ENCODE measurements around the gene TTC34.

Gene TTC34

DNA sequence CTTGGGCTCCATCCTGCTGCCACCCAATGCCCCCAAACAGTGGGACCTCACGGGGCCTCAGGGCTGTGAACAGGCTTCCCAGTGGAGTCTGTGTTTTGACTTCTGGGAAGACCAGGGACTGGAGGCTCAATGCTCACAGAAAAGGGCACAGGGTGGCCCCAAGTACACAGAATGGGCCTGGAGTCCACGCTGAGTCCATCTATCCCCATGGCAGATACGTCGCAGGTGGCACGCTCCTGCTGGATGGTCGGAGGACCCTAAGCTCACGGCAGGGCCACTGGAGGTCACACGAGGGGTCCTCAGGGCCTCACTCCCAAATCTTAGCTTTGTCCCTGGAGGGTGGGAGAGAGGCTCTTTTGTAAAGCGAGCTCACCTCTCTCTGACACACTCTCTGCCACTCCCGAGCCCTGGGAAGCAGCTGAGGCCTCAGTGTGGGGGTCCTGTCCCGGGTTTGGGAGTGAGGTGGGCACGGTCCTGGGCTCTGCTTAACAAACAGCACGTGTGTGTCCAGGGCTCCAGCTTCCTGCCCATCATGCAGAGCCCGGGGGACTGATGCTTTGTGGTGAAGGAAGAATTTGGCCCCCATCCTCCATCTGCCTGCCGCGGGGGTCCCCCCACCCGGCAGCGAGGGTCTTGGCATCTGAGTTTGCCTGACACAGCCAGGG is 27.2 kb upstream of the TTC34 start:
- no peak for DNase-seq

DNA sequence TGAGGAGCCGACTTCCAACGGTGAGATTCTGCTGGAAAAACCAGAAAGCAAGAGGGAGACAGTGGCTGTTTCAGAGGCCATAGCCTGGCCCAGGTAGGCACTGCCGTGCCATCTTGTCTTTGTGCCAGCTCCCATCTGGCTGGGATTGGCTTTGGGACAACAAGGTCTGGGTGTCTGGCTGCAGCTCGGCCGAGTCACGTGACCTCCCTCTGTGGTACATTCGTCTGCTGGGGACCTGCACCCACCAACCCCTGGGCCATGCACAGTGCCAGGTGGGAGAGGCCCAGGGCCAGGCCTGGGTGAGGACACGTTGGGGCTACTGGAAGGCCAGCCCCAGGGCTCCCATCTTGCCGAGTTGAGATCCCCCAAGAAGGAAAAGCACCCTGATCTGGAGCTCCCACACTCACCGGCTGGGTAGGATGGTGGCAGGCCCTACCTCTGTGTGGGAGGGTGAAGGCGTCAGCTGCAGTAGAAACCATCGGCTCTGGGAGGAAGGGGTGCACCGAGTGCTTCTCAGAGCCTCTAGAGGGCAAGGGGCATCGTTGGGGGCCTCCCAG is 25.3 kb upstream of the TTC34 start:
- no peak for DNase-seq

DNA sequence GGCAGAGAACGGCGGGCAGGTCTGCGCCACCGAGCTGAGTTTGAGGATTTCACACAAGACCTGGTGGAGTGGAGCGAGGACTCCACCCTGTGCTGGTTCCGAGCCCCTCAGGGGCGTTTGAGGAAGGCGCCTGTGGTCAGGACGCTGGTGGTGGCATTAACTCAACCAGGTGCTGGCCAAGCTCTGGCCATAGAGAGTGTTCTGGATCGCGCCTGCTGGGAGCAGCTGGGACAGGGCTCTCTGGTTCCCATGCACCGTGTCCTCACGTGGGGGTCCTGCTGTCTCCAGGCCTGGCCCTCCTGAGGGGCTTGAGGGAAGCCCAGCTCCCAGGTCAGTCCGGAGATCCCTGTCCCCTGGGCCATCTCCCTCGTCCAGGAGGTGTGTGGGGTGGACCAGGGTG is 24.8 kb upstream of the TTC34 start:
- no peak for DNase-seq

- no peak for DNase-seq
Observed at GRCh38 chr1:2825487-2826189, 24.1 kb upstream of the TTC34 start.

GRCh38 chr1:2824999-2825398 is 23.5 kb upstream of the TTC34 start:
- DNase-seq = no peak

GRCh38 chr1:2823921-2824610 is 22.6 kb upstream of the TTC34 start:
- DNase-seq = no peak

GRCh38 chr1:2822621-2823145 is 21.2 kb upstream of the TTC34 start:
- DNase-seq = no peak

DNA sequence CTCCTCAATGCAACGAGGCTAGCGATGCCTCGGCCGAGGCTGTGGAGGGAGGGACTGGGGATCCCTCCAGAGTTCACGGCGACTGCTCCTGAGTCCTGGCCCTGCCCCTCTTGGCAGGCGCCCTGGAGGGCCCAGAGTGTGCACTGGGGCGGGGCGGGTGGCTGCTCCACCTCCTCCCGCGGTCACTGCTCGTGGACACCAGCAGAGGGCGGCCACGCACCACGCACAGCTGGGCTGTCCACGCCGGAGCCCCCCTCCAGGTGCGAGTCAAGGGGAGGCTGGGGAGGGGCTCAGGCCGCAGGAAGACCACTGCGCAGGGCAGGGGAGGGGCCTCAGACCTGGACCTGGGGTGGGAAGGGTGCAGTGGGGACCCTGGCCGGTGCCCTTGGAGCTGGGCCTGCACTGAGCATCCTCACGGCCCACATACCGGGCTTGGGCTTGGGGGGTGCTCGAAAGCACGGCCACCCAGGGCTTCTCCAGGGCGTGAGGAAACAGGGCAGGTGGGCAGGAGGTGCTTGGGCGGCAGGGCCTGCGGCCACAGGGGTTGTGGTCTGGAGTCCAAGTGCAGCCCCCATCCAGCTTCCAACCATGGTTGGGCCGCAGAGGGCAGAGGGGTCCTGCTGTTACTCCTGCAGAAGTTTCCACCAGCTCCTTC is 20.6 kb upstream of the TTC34 start:
- DNase-seq = peak; percentile 25

- no peak for DNase-seq
Observed at GRCh38 chr1:2821373-2821955, 20.0 kb upstream of the TTC34 start.

DNA sequence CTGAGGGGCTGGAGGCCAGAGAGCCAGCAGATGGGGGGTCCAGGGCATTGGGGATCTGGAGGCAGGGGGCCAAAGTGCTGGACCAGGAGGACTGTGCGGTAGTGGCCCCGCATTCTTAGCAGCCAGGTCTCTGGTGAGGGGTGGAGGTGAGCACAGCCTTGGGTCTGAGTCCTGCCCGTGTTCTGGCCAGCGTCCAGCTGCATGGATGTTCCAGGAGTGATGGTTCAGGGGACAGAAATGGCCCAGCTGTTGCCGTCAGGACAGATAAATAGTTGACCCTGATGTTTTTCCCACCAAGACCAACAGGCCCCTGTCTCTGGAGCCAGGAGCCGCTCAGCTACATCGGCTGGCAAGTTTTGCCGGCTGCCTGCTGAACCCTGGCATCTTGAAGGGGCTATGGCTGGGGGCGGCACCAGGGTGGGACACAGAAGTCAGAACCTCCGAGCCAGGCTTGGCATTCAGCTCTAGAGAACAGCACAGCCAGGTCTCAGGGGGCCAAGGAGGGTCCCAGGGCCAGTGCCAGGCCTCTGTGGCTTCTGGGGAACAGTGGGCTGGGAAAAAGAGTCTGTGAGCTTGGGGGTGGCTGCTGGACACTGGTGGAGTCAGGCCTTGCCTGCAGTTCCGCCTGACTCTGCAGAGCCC is 19.4 kb upstream of the TTC34 start:
- no peak for DNase-seq

- DNase-seq = no peak
Observed at GRCh38 chr1:2819831-2820730, 18.6 kb upstream of the TTC34 start.

DNA sequence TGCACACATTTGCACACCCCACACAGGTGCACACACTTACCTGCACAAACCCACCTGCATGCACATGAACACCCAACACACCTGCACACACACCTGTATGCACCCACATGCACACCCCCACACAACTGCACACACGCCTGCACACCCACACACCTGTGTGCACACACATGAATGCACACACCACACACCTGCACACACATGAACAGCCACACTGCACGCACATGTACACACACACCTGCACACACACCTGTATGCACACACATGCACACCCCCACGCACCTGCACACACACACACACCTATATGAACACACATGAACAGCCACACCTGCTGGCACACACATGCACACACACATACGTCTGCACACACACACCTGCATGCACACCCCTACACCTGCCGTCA is 17.9 kb upstream of the TTC34 start:
- no peak for DNase-seq

- no peak for DNase-seq
Observed at GRCh38 chr1:2817784-2818564, 16.5 kb upstream of the TTC34 start.

DNA sequence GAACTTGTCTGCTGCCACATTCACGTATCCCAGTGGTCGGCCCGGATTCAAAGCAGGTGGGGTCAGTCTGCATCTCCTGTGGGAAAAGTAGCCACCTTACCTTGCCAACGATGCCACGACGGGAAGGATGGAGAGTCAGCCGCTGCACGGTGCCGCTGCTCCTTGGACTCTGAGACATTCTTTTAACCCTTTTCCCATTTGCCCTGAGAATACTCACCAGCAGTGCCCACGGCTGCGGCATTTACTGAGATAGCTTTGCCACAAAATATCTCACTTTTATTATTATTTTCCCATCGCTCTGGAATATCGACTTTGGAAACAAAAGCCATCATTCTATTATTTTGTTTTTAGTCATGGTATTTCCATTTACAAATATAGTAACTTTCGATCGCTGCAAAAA is 15.3 kb upstream of the TTC34 start:
- DNase-seq = no peak

DNA sequence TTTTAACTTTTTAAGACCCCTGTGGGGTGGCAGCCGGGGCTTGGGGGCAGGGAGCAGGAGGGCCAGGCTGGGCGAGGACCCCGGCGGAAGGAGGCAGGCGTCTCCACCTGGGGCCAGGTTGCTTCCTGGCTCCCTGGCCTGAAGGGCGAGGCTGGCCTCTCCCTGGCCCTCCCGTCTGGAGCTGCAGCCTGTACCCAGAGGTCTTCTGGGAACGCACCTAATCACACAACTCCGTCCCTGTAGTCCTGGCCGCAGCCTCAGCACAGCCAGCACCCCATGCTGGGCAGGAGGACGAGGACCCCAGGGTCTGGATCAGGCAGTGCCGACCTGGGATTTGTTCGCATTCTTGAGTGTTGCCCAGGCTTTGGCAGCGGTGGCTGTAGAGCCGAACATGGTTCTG is 14.1 kb upstream of the TTC34 start:
- no peak for DNase-seq

- no peak for DNase-seq
Observed at GRCh38 chr1:2814511-2815075, 13.1 kb upstream of the TTC34 start.

DNA sequence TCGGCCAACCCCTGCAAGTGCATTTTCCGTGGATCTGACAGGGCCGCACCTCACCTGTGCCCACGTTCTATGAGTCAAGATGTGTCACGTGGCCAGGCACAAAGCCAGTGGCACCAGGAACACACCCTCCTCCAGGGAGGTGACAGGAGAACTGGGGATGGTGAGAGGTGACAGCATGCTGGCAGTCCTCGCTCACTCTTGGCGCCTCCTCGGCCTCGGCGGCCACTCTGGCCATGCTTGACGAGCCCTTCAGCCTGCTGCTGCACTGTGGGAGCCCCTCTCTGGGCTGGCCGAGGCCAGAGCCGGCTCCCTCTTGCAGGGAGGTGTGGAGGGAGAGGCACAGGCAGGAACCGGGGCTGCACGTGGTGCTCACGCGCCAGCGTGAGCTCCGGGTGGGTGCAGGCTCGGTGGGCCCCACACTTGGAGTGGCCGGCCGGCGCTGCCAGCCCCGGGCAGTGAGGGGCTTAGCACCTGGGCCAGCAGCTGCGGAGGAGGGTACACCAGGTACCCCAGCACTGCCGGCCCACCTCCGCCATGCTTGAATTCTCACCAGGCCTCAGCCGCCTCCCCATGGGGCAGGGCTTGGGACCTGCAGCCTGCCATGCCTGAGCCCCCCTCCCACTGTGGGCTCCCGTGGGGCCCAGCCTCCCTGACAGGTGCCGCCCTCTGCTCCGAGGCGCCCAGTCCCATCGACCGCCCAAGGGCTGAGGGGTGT is 11.6 kb upstream of the TTC34 start:
- no peak for DNase-seq

DNA sequence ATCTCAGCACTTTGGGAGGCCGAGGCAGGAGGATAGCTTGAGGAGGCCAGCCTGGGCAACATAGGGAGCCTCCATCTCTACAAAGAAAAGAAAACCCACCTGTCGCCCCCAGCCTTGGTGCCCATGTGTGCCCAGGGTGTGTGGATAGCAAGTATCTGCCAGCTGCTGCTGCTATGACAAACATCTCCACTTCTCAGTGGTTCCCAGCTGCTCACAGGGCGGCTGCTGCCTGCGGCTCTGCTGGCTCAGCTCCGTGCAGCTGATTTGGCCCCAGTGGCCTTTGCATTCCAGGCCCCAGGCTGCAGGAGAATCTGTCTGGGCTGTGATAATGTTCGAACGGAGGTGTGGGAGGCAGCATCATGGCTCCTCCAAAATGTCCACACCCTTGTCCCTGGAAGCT is 10.6 kb upstream of the TTC34 start:
- DNase-seq = no peak

- no peak for DNase-seq
Observed at GRCh38 chr1:2811533-2811918, 10.0 kb upstream of the TTC34 start.
